Measurements from ENCODE around the gene MAPK6.
A peak's percentile ranks its signal among the peaks of the same experiment; 100 is the strongest.
"Not testable (repeated sequence)": the region's sequence is repeated elsewhere in the genome, so short reads cannot be mapped to it uniquely, and the experiment has no call there.

Gene MAPK6

GRCh38 chr15:52050416-52050815, 31.4 kb downstream of the MAPK6 start:
- DNase-seq, result no peak

DNA sequence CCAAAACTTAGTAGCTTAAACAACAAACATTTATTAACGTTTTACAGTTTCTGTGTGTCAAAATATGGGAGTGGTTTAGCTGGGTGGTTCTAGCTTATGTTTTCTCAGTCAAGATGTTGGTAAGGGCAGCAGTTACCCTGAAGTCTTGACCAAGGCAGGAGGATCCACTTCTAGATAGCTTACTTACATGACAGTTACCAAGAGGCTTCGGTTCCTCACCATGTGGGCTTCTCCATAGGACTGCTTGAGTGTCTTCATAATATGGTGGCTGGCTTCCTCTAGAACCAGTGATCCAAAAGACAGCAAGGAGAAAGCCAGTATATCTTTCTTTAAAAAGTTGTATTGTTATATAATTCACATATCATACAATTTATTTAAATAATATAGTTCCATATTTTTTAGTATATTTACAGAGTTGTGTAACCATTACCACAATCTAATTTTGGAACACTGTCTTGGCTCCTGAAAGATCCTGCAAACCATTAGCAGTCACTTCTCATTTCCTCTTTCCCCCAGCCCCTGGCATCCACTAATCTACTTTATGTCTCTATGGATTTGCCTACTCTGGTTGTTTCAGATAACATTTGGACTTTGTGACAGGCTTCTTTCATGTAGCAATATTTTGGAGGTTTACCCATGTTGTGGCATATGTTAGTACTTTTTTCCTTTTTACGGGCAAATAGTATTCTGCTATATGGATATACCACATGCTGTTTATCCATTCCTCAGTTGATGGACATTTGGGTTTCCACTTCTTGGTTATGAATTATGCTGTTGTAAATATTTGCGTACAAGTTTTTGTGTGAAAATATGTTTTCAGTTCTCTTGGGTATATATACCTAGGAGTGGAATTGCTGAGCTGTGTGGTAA, 33.3 kb downstream of the MAPK6 start:
- DNase-seq, result no peak

- no peak for DNase-seq
Measured at GRCh38 chr15:52054381-52054780, 35.4 kb downstream of the MAPK6 start.

DNA sequence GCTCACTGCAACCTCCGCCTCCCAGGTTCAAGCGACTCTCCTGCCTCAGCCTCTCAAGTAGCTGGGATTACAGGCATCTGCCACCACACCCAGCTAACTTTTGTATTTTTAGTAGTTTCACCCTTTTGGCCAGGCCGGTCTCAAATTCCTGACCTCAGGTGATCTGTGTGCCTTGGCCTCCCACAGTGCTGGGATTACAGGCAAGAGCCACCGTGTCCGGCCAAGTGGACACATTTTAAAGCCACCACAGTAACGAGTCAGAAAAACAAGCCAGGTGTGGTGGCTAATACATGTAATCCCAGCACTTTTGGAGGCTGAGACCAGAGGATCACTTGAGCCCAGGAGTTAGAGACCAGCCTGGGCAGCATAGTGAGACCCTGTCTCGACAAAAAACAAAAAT, 35.8 kb downstream of the MAPK6 start:
- not testable (repeated sequence) for DNase-seq

DNA sequence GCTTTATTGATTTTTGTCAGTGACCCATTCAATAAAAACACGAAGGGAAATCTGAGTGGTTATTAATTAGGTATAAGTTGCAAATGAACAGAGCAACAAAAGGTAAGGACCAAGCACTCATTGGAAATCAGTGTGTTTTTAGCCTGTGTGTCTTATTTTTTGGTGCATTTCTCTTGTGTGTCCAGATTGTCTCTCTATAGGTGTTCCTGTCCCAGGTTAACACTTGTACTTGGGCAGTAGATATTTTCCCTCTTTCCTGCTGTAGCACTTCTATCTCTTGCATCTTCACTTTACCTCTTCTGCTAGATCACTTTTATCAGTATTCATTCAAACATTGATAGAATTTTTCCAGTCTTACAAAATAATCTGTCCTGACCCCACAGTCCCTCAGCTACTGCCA, 37.0 kb downstream of the MAPK6 start:
- no peak for DNase-seq

- no peak for DNase-seq
Measured at GRCh38 chr15:52056496-52056895, 37.5 kb downstream of the MAPK6 start.

DNA sequence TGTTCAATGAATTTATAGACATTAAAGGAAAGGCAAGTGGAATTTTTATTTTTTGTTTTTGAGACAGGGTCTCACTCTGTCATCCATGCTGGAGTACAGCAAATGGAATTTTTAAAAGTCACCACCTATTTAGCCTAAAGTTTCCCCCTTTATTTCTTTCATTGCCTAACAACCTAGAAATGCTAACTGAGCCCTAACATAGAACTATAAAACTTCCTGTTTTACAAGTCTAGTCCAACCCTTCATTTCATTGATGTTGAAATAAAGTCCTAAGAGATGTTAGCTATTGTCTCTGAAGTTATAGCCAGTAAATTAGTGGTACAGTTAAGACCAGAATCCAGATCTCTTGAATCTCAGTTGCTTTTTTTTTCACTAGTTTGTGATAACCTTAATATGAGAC, 39.0 kb downstream of the MAPK6 start:
- no peak for DNase-seq

DNA sequence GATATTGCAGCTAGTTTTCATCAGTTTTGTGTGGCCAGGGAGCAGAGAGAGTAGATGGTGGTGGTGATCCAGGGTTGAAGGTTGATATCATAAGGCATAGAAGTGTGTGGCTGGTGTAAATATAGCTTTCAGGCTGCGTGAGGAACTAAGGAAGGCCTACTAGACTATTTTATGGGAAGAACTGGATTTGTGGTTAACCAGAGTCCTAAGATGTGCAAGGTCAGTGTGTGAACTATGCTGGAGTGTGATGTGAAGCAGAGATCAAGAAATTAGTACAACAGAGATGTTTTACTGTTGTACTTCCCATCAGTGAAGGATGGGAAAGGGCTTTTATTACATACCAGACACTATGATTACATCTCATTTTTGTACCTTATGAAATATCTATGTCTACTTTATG, 41.5 kb downstream of the MAPK6 start:
- no peak for DNase-seq

GRCh38 chr15:52066842-52067544, 48.0 kb downstream of the MAPK6 start:
- no peak for DNase-seq

GRCh38 chr15:52067545-52067926, 48.5 kb downstream of the MAPK6 start:
- DNase-seq, result no peak

- DNase-seq, result no peak
Measured at GRCh38 chr15:52068004-52068615, 49.1 kb downstream of the MAPK6 start.

- no peak for DNase-seq
Measured at GRCh38 chr15:52069559-52069958, 50.5 kb downstream of the MAPK6 start.

DNA sequence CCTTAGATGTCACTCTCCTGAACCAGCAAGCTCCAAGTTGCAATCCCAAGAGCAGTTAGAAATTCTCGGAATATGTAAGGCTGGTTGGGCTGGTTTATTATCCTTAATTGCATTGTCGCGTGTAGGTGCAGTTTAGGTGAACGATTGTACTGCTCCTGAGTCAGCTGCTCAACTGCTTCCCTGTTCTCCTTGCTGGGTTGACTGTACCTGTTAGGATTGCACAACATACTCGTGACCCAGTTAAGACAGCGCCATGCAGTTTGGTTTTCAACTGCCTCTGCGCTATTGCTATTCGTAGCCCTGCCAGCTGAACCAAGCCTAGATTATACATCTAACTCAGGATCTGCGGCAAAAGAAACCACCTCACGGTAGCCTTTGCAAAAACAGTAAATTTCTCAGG, 52.6 kb downstream of the MAPK6 start:
- DNase-seq, result no peak

GRCh38 chr15:52076889-52077781, 58.1 kb downstream of the MAPK6 start:
- peak; percentile 35 for DNase-seq

GRCh38 chr15:52078197-52078875, 59.3 kb downstream of the MAPK6 start:
- DNase-seq, result no peak

GRCh38 chr15:52078876-52079700, 60.1 kb downstream of the MAPK6 start:
- DNase-seq, result peak; percentile 92

- DNase-seq, result no peak
Measured at GRCh38 chr15:52080031-52080430, 61.0 kb downstream of the MAPK6 start.

GRCh38 chr15:52080706-52081392, 61.8 kb downstream of the MAPK6 start:
- no peak for DNase-seq

GRCh38 chr15:52082197-52083036, 63.4 kb downstream of the MAPK6 start:
- no peak for DNase-seq

- not testable (repeated sequence) for DNase-seq
Measured at GRCh38 chr15:52083037-52083359, 64.0 kb downstream of the MAPK6 start.

All from activated CD4-positive, alpha-beta T cell treated with anti-CD3 and anti-CD28 coated beads for 48 hours (primary cell).